Muscle of back (tissue), 11 donors: ENCODE measurements around the gene VAMP3. TPM values are rescaled to one million over a fixed set of nuclear protein-coding genes. Genes with fewer than 3 reads are reported as not detected.

Experiments
- DNase-seq, 3 donors: peaks; one replicate each; pipeline versions ENCODE4 v3.0.0 to v3.0.0-alpha.2; 2013
- polyA plus RNA-seq, 10 donors: library from polyadenylated mRNA; unstranded; fragments of 120-200 nt; gene quantifications; one replicate each; pipeline ENCODE4 v1.2.1, GENCODE V29; 2013; ENCODE audit not compliant: insufficient read length in 10 of 10

VAMP3 gene
- polyA plus RNA-seq, 10 donors, result 68.5 to 84.2 (median 79.0) TPM

DNA sequence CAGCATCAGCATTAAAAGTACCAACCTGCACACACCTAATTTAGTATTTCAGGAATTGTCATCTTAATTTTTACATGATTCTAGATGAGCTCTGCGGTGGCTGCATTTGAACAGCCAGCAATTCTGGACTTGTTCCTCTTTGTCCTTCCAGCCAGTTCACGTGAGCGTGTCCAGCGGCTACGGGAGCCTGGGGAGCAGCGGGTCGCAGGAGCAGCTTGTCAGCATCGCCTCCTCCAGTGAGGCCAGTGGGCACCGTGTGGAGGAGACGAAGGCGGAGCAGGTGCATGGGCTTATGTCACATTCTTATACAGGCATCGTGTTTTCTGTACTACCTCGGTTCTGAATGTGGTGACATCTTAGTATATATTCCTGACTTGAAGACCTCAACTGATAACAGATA, 38.6 kb downstream of the VAMP3 start:
- DNase-seq, result no peak

DNA sequence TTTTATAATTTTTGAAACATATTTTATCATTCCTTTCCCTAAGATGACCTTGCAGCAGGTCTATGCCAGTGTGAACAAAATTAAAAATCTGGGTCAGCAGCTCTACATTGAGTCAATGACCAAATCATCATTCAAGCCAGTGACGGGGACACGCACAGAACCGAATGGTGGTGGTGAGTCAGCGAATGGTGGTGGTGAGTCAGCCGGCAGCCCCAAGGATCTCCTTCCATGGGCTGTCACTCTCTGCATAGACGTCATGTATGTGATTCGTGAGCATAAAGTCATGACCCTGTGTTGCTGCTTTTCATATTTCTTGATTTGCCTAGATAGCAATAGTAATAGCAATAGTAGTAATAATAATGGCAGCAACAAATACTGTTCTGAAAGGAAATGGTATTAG, 39.3 kb downstream of the VAMP3 start:
- DNase-seq, result peak in 1 of 3 donors; percentile 68

DNA sequence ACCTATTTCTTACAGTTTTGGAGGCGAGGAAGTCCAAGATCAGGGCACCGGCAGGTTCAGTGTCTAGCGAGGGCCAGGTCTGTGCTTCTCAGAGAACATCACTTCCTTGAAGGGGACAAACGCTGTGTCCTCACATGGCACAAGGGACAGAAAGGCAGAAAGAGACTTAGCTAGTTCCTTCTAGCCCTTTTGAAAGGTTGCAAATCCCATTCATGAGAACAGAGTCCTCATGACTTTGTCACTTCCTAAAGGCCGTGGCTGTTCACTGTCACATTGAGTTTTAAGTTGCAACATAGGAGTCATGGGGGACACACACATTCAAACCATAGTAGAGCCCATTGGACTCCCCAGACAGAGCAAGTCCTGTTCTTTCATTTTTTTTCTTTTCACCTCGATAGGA, 40.4 kb downstream of the VAMP3 start:
- no peak for DNase-seq

DNA sequence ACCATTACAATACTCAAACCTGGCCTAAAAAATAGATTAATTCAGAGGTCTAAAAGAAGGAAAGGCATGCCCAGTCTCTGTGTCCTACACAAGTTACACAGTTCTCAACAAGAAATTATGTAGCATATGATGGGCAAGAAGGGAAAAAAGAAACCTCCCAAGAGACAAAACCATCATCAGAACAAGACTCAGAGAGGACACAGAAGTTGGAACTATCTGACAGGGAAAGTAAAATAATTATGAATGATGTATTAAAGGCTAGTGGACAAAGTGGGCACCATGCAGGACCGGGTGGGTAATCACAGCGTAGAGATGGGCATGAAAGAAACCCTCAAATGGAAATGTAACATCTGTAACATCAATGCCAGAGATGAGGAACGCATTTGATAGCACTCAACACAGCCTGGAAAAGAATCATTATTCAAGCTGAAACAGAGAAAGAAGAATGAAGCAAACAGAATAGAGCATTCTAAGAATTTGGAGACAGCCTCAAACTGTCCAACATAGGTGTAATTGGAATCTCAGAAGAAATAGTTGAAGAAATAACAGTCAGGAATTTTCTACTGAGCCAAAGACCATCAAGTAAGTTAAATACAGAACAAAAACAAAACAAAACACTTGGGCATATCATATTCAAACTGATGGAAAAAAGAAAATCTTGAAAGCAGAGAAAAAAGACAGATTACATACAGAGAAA, 42.7 kb downstream of the VAMP3 start:
- DNase-seq, result no peak

DNA sequence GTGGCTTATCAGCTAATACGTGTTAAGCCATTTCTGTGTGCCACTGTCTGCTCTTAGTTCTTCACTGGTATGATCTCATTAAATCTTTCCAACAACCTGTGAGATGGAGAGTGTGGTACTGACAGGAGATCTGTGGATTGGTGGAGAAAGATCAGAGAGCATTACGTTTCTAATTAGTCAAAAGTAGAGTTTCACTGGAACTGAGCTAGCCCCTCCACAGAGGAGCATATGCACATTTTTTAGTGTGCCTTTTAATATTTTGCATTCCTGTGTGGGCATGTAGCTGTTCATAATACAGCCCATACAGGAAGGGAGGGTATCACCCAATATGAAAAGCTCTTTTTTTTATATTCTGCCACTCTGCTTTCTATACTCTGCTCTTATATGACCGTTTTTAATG, 50.2 kb downstream of the VAMP3 start:
- DNase-seq, result no peak

DNA sequence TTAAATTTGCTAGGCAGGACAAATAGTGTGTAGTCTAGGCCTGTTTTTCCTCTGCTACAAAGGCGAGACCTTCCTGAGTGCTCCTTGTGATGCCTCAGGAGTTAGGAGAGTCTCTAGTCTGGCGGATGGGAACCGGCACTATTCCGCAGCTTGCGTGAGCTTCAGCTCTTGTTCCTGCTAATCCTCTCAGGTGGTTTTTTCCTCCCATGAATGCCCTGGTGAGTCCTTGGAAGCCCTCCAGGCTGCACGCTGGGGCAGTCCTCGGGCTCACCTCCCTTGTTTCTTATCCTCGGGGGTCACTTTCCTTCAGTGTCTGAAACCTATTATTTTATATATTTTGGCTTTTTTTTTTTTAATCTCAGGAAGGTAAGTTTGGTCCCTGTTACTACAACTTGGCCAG, 53.6 kb downstream of the VAMP3 start:
- DNase-seq, result no peak

DNA sequence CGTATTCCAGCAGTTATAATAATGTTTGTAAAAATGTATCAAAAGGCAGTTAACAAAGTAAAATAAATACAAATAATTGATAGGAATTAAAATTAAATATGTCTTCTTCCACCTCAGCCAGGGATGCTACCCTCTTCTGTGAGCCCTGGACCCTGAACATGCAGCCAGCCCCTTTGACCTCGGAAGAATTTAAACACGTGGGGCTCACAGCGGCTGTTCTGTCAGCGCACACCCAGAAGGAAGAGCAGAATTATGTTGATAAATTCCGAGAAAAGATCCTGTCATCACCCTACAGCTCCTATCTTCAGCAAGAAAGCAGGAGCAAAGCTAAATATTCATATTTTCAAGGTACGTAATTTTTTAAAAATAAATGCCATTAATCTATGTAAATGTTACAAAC, 55.3 kb downstream of the VAMP3 start:
- DNase-seq, result no peak

DNA sequence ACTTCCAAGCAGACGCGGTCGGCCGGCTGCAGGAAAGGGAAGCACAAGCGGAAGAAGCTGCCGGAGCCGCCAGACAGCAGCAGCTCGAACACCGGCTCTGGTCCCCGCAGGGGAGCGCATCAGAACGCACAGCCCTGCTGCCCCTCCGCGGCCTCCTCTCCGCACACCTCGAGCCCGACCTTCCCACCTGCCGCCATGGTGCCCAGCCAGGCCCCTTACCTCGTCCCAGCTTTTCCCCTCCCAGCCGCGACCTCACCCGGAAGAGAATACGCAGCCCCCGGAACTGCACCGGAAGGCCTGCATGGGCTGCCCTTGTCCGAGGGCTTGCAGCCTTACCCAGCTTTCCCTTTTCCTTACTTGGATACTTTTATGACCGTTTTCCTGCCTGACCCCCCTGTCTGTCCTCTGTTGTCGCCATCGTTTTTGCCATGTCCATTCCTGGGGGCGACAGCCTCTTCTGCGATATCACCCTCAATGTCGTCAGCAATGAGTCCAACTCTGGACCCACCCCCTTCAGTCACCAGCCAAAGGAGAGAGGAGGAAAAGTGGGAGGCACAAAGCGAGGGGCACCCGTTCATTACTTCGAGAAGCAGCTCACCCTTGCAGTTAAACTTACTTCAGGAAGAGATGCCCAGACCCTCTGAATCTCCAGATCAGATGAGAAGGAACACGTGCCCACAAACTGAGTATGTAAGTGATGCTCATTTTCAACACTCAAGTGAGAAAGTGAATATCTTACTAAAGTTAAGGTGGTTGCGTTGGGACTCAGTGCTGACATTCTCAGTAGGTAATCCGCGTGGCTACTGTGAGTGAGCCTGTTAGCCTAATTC, 56.2 kb downstream of the VAMP3 start:
- peak in 2 of 3 donors; percentile 5 to 45 for DNase-seq

Other genes starting within 250 kb of the VAMP3 start
- gene PER3, start 13.0 kb downstream of the VAMP3 start, polyA plus RNA-seq, result 10 to 100 TPM in 1 of 10 donors, 1 to 10 TPM in 9; 3.6 to 11.0 (median 6.6) TPM
- not detected for gene UTS2, start 81.8 kb downstream of the VAMP3 start, polyA plus RNA-seq
- gene TNFRSF9, start 169.5 kb downstream of the VAMP3 start, polyA plus RNA-seq, result under 1 TPM; 0.05 to 0.30 (median 0.13) TPM
- gene PARK7, start 190.4 kb downstream of the VAMP3 start, polyA plus RNA-seq, result 100 to 1,000 TPM; 261 to 344 (median 315) TPM